ENCODE data around the gene TMEM201. TPM values are rescaled to one million over a fixed set of nuclear protein-coding genes. Genes with fewer than 3 reads are reported as not detected.

Gene TMEM201
- total and polyA plus RNA-seq, 2 of the 4 experiments (the other 2 are of a cell fraction), result 1.3 to 8.7 TPM

DNA sequence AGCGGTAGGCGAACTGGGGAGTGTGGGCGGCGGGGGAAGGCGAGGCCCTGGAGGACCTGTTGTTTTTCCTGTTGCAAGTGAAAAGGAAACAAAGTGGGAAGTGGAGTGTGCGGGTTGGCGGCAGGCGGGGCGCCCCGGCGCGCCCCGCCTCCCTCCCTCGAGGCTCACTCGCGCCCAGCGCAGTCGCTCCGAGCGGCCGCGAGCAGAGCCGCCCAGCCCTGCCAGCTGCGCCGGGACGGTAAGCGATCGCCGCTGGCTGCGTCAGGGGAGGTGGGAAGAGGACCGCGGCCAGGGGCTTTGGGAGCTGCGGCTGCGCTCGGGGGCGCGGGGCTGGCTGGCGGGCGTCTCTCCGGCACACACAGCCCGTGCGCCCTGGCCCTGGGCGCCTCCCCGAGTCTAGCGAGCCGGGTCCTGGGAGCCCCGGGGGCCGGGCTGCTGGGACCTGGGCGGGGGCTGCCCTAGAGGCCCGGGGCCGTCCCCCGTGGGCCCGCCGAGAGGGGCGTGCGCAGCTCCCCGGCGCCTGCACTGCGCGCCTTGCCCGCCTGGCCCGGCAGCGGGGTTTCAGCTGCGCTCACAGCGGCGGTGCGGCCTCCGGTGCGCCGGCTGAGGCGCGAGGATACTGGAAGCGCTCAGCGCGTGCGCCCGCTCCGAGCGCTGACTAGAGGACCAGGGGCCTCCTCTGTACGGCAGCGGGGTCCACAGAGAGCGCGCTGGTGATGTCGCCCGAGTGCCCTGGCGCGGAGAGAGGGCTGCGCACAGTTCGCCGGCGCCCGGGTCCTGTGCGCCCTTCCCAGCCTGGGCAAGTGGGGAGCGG is 63.1 kb downstream of the TMEM201 start, which contains the start of gene PIK3CD:
Gene PIK3CD (plus strand): TSS at position 167 of the 814 bp plus-strand sequence. CDS start 58,725 bp downstream, outside the sequence.
- TF ChIP-seq RCOR1 (IDR thresholded peaks at IDR 0.05; ENCODE audit: insufficient replicate concordance, low read length) (no peak), MXI1 (IDR thresholded peaks at IDR 0.05; ENCODE audit: borderline replicate concordance, low read depth, low read length) (no peak), BHLHE40 (IDR thresholded peaks at IDR 0.05; ENCODE audit: low read depth, low read length) (no peak), CEBPB (IDR thresholded peaks at IDR 0.05; ENCODE audit: low read depth, low read length) (no peak), FOS (IDR thresholded peaks at IDR 0.05; ENCODE audit: low read depth, low read length) (no peak), MAZ (IDR thresholded peaks at IDR 0.05; ENCODE audit: borderline replicate concordance, low read depth, low read length) (no peak), CHD1 (IDR thresholded peaks at IDR 0.05; ENCODE audit: low read depth, low read length) (no peak), RAD21 (IDR thresholded peaks at IDR 0.05; ENCODE audit: low read length) (no peak), MAFK (IDR thresholded peaks at IDR 0.05; ENCODE audit: low read depth, low read length) (no peak), RFX5 (IDR thresholded peaks at IDR 0.05; ENCODE audit: low read depth, low read length) (no peak), SMC3 (IDR thresholded peaks at IDR 0.05; ENCODE audit: low read depth, low read length) (no peak)
- TF ChIP-seq, protein P1, sequence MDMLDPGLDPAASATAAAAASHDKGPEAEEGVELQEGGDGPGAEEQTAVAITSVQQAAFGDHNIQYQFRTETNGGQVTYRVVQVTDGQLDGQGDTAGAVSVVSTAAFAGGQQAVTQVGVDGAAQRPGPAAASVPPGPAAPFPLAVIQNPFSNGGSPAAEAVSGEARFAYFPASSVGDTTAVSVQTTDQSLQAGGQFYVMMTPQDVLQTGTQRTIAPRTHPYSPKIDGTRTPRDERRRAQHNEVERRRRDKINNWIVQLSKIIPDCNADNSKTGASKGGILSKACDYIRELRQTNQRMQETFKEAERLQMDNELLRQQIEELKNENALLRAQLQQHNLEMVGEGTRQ (IDR thresholded peaks at IDR 0.05; ENCODE audit: low read depth, low read length), result no peak
- TF ChIP-seq, protein P2, sequence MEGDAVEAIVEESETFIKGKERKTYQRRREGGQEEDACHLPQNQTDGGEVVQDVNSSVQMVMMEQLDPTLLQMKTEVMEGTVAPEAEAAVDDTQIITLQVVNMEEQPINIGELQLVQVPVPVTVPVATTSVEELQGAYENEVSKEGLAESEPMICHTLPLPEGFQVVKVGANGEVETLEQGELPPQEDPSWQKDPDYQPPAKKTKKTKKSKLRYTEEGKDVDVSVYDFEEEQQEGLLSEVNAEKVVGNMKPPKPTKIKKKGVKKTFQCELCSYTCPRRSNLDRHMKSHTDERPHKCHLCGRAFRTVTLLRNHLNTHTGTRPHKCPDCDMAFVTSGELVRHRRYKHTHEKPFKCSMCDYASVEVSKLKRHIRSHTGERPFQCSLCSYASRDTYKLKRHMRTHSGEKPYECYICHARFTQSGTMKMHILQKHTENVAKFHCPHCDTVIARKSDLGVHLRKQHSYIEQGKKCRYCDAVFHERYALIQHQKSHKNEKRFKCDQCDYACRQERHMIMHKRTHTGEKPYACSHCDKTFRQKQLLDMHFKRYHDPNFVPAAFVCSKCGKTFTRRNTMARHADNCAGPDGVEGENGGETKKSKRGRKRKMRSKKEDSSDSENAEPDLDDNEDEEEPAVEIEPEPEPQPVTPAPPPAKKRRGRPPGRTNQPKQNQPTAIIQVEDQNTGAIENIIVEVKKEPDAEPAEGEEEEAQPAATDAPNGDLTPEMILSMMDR (conservative IDR thresholded peaks at IDR 0.05; ENCODE audit: low read depth, low read length), result no peak
- TF ChIP-seq, protein P3, sequence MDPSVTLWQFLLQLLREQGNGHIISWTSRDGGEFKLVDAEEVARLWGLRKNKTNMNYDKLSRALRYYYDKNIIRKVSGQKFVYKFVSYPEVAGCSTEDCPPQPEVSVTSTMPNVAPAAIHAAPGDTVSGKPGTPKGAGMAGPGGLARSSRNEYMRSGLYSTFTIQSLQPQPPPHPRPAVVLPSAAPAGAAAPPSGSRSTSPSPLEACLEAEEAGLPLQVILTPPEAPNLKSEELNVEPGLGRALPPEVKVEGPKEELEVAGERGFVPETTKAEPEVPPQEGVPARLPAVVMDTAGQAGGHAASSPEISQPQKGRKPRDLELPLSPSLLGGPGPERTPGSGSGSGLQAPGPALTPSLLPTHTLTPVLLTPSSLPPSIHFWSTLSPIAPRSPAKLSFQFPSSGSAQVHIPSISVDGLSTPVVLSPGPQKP (IDR thresholded peaks at IDR 0.05; ENCODE audit: borderline replicate concordance, low read depth, low read length), result no peak
- no peaks in the 10 kb centered on the region for H3K36me3 ChIP-seq (ENCODE audit: control insufficient read depth, insufficient read depth, low read length)
- no peak within 1 kb of the TSS for H2BK15ac ChIP-seq (ENCODE audit: low read depth, low read length)
- no peak within 1 kb of the TSS for H2BK120ac ChIP-seq (ENCODE audit: low read depth, low read length)
- no peak within 1 kb of the TSS for H3K56ac ChIP-seq (ENCODE audit: extremely low read depth, insufficient read depth, low read length)
- peak within 1 kb of the TSS; percentile 55 for H3K4me3 ChIP-seq (ENCODE audit: insufficient read depth, low read depth, low read length)
- H3K23ac ChIP-seq (ENCODE audit: low read depth, low read length), result peak within 1 kb of the TSS; percentile 51; the same call in 1 of the 2 replicates
- ChIA-PET POLR2A (ENCODE audit: unreplicated experiment) (interaction anchor here (0.6 kb wide), 1 partner anchor 24 kb away, joined by 3 read pairs; no protein-coding TSS in a partner anchor), CTCF (interaction anchor here (0.6 kb wide), 1 partner anchor 16 kb away, joined by 3 read pairs; no protein-coding TSS in a partner anchor)
- H2AK9ac ChIP-seq (replicated peaks; ENCODE audit: low read depth, low read length, poor library complexity), result peak within 1 kb of the TSS; percentile 70
- no peak within 1 kb of the TSS for H4K8ac ChIP-seq (ENCODE audit: low read depth in 2 of 2, low read length in 2 of 2)
- peak within 1 kb of the TSS; percentile 71 for H3K4me2 ChIP-seq (ENCODE audit: low read depth, low read length)
- BruUV-seq (replicated peaks), result no TSS peak
- no peak within 1 kb of the TSS for H2AK5ac ChIP-seq (ENCODE audit: low read depth, low read length)
- no peak within 1 kb of the TSS for H3K18ac ChIP-seq (ENCODE audit: low read depth, low read length)
- no peaks in the 10 kb centered on the region for H3K9me3 ChIP-seq (ENCODE audit: control insufficient read depth, insufficient read depth, low read length)
- H4K91ac ChIP-seq (ENCODE audit: insufficient read depth, low read depth, low read length), result no peak within 1 kb of the TSS
- no peak within 1 kb of the TSS for H3K14ac ChIP-seq (replicated peaks; ENCODE audit: low read depth, low read length)
- no peaks in the 10 kb centered on the region for H3K9me1 ChIP-seq (ENCODE audit: insufficient read depth, low read length)
- no peak within 1 kb of the TSS for H4K5ac ChIP-seq (ENCODE audit: low read depth, low read length)
- H3K4ac ChIP-seq (ENCODE audit: low read depth, low read length), result no peak within 1 kb of the TSS
- H4K20me1 ChIP-seq (ENCODE audit: insufficient read depth, low read length), result no peaks in the 10 kb centered on the region
- peaks cover 29% of the 10 kb centered on the region; the same call in 1 of the 2 replicates for H3K27me3 ChIP-seq (ENCODE audit: control insufficient read depth, insufficient read depth, low read length)
- intact Hi-C loops (cut with micrococcal nuclease), result no loop called here
- 1% methylated on average over 68 of the region's 94 CpGs; no CpG with 5 or more reads in 1 of the 2 experiments for WGBS, 2 experiments (ENCODE audit: extremely low coverage in 2 of 2, insufficient read length in 1 of 2)
- dilution Hi-C loops (cut with HindIII; ENCODE audit: low sequenced_read_pairs, unreplicated experiment), result no loop called here
- no peaks in the 10 kb centered on the region for H3K79me1 ChIP-seq (ENCODE audit: low read depth in 1 of 2, low read length in 2 of 2)
- peak; percentile 88 for ATAC-seq (ENCODE audit: low read depth)
- peak within 1 kb of the TSS; percentile 77 for H2AFZ ChIP-seq (replicated peaks; ENCODE audit: low read length, poor library complexity)
- H3K27ac ChIP-seq (ENCODE audit: insufficient read depth, low read length), result no peak within 1 kb of the TSS; the same call in 1 of the 2 replicates
- peak within 1 kb of the TSS; percentile 19; the same call in 1 of the 2 replicates for H3K9ac ChIP-seq (ENCODE audit: low read depth, low read length)
- DNase-seq, result peak; percentile 57
- in situ Hi-C loops (cut with MboI; ENCODE audit: low sequenced_read_pairs), result no loop called here
- H2BK20ac ChIP-seq (ENCODE audit: low read depth, low read length), result no peak within 1 kb of the TSS
- H2BK5ac ChIP-seq (ENCODE audit: low read depth, low read length, poor library complexity, severe bottlenecking), result no peak within 1 kb of the TSS
- 0 out of 2 replicates have a peak, but pooled peaks cover 1% of the 10 kb centered on the region for H3K4me1 ChIP-seq (ENCODE audit: control insufficient read depth, insufficient read depth, low read length)

Measured in IMR-90 (cell line).